Left lung (tissue), 10 donors: ENCODE data around the gene SIGLEC11. TPM values are rescaled to one million over a fixed set of nuclear protein-coding genes. Genes with fewer than 3 reads are reported as not detected.

Experiments
- ATAC-seq: fragments of 200-7000 bp; cut with Tn5 transposase; one replicate; pipeline ENCODE4 v1.9.1; 2020; ENCODE audit warnings: moderate library complexity
- DNase-seq, 4 donors: peaks; one replicate each; pipeline ENCODE4 v3.0.0-alpha.2; 2013 to 2020
- H3K27ac ChIP-seq, 2 donors: fragments of 200-600 bp; sonication (generic) in 1 of 2; one replicate each; pipeline versions ENCODE4 v1.5.0 to v1.8.0; 2020 to 2021
- H3K27me3 ChIP-seq, 2 donors: fragments of 200-600 bp; sonication (generic) in 1 of 2; one replicate each; pipeline versions ENCODE4 v1.5.0 to v1.8.0; 2020 to 2021
- H3K36me3 ChIP-seq, 2 donors: fragments of 200-600 bp; sonication (generic) in 1 of 2; one replicate each; pipeline versions ENCODE4 v1.5.0 to v1.8.0; 2020 to 2021
- H3K4me1 ChIP-seq, 2 donors: fragments of 200-600 bp; one replicate each; pipeline ENCODE4 v1.8.0; 2021
- H3K4me3 ChIP-seq, 2 donors: fragments of 200-600 bp; sonication (generic) in 1 of 2; one replicate each; pipeline versions ENCODE4 v1.5.0 to v1.8.0; 2020 to 2021; ENCODE audit warnings: mild to moderate bottlenecking in 1 of 2
- H3K9me3 ChIP-seq, 2 donors: fragments of 200-600 bp; sonication (generic) in 1 of 2; one replicate each; pipeline versions ENCODE4 v1.5.0 to v1.8.0; 2020 to 2021
- CTCF ChIP-seq, 2 donors: fragments of 200-600 bp; sonication (generic) in 1 of 2; IDR thresholded peaks; one replicate each; pipeline versions ENCODE4 v1.5.0 to v1.8.0; 2021; ENCODE audit warnings: antibody characterized with exemption in 2 of 2
- intact Hi-C, 2 donors: fragments of 100-400 bp; cut with DNase I; formaldehyde crosslinking; loops; one replicate each; pipeline versions ENCODE4 v1.11.2 to v1.14.2; 2022
- polyA plus RNA-seq, 6 donors: library from polyadenylated mRNA; unstranded; fragments of 120-200 nt; gene quantifications; one replicate each; pipeline ENCODE4 v1.2.1, GENCODE V29; 2013; ENCODE audit not compliant: insufficient read length in 6 of 6
- total RNA-seq, 2 donors: library from RNA; stranded (reverse); fragmentation: NEBNext Ultra II Directional; extraction: Animal tissue kit (Norgen Biotek cat#: 25700); gene quantifications; one replicate each; pipeline ENCODE4 v1.2.1, GENCODE V29; 2021
- donor health status: DM: no; HTN: yes; CAD: no.
- donor health status: DM: no; HTN: no; CAD: no.

The SIGLEC11 gene
- total and polyA plus RNA-seq, 8 donors = 0.34 to 4.9 (median 0.73) TPM

- DNase-seq = peak in 2 of 4 donors; percentile 8 to 59
- intact Hi-C loops = no loop called here
- no peak overlapping the region for H3K4me3 ChIP-seq
- H3K27me3 ChIP-seq = peaks cover 0 to 31% of the 10 kb centered on the region in 2 donors
- H3K27ac ChIP-seq = peak overlapping the region in 1 of 2 donors; percentile 57
- H3K4me1 ChIP-seq = peaks cover 4 to 50% of the 10 kb centered on the region in 2 donors
- TF ChIP-seq CTCF (IDR thresholded peaks at IDR 0.05) = no peak
- no peaks in the 10 kb centered on the region for H3K9me3 ChIP-seq
- H3K36me3 ChIP-seq = no peaks in the 10 kb centered on the region
- no peak for ATAC-seq
Observed at GRCh38 chr19:49954933-49955332, 6.0 kb downstream of the SIGLEC11 start.

GRCh38 chr19:49954092-49954829, 6.7 kb downstream of the SIGLEC11 start:
- no peak for TF ChIP-seq CTCF (IDR thresholded peaks at IDR 0.05)
- H3K27me3 ChIP-seq = peaks cover 0 to 31% of the 10 kb centered on the region in 2 donors
- no peaks in the 10 kb centered on the region for H3K9me3 ChIP-seq
- ATAC-seq = peak; percentile 71
- intact Hi-C loops = no loop called here
- H3K4me1 ChIP-seq = peaks cover 4 to 50% of the 10 kb centered on the region in 2 donors
- peak in 2 of 4 donors; percentile 13 to 64 for DNase-seq
- no peak overlapping the region for H3K4me3 ChIP-seq
- no peaks in the 10 kb centered on the region for H3K36me3 ChIP-seq
- H3K27ac ChIP-seq = peak overlapping the region in 1 of 2 donors; percentile 57

GRCh38 chr19:49953416-49953815, 7.6 kb downstream of the SIGLEC11 start:
- H3K27me3 ChIP-seq = peaks cover 0 to 22% of the 10 kb centered on the region in 2 donors
- no peaks in the 10 kb centered on the region for H3K9me3 ChIP-seq
- no peak for DNase-seq
- peaks cover 4 to 50% of the 10 kb centered on the region in 2 donors for H3K4me1 ChIP-seq
- no peak overlapping the region for H3K4me3 ChIP-seq
- H3K36me3 ChIP-seq = no peaks in the 10 kb centered on the region
- no peak for TF ChIP-seq CTCF (IDR thresholded peaks at IDR 0.05)
- intact Hi-C loops = no loop called here
- peak; percentile 60 for ATAC-seq
- H3K27ac ChIP-seq = peak overlapping the region in 1 of 2 donors; percentile 57

GRCh38 chr19:49952906-49953305, 8.1 kb downstream of the SIGLEC11 start:
- Histone ChIP-seq H3K4me1 (peaks cover 4 to 50% of the 10 kb centered on the region in 2 donors), H3K27ac (peak overlapping the region in 1 of 2 donors; percentile 57), H3K4me3 (no peak overlapping the region), H3K36me3 (no peaks in the 10 kb centered on the region), H3K27me3 (peaks cover 0 to 22% of the 10 kb centered on the region in 2 donors), H3K9me3 (no peaks in the 10 kb centered on the region)
- peak in 1 of 4 donors; percentile 49 for DNase-seq
- TF ChIP-seq CTCF (IDR thresholded peaks at IDR 0.05) = no peak
- no peak for ATAC-seq
- intact Hi-C loops = no loop called here

- Histone ChIP-seq H3K9me3 (no peaks in the 10 kb centered on the region), H3K27ac (no peak overlapping the region), H3K4me1 (peaks cover 4 to 50% of the 10 kb centered on the region in 2 donors), H3K4me3 (no peak overlapping the region), H3K36me3 (no peaks in the 10 kb centered on the region), H3K27me3 (peaks cover 0 to 21% of the 10 kb centered on the region in 2 donors)
- intact Hi-C loops = no loop called here
- DNase-seq (no peak), ATAC-seq (no peak)
- TF ChIP-seq CTCF (IDR thresholded peaks at IDR 0.05) = no peak
Observed at GRCh38 chr19:49952479-49952836, 8.5 kb downstream of the SIGLEC11 start.
